Calu3 (cell line): Measurements from ENCODE around the gene HGF. TPM values are rescaled to one million over a fixed set of nuclear protein-coding genes. Genes with fewer than 3 reads are reported as not detected.
"Not testable (repeated sequence)": the region's sequence is repeated elsewhere in the genome, so short reads cannot be mapped to it uniquely, and the experiment has no call there.

Experiments used
- BruUV-seq: library from RNA; stranded (reverse); fragments of 400-500 nt; replicated peaks from 2 replicates; lab custom pipeline; 2021; lab: Mats Ljungman, UMichigan
- CTCF ChIA-PET: fragments of 300-600 bp; sonication (Branson Sonifier 250); formaldehyde crosslinking; loops from one replicate; lab custom pipeline; 2022; ENCODE audit warnings: antibody characterized with exemption; lab: Charles Lee
- DNase-seq: peaks from one replicate; pipeline ENCODE4 v3.0.0; 2022
- H3K27ac Mint-ChIP-seq: one replicate; pipeline ENCODE4 v1.8.0; 2022; ENCODE audit warnings: mixed read lengths; ENCODE audit not compliant: unreplicated experiment
- H3K27me3 Mint-ChIP-seq: one replicate; pipeline ENCODE4 v1.8.0; 2022; ENCODE audit warnings: mixed read lengths; ENCODE audit not compliant: unreplicated experiment
- H3K36me3 Mint-ChIP-seq: one replicate; pipeline ENCODE4 v1.8.0; 2022; ENCODE audit warnings: mild to moderate bottlenecking, moderate library complexity, mixed read lengths; ENCODE audit not compliant: insufficient read depth, unreplicated experiment
- H3K4me1 Mint-ChIP-seq: one replicate; pipeline ENCODE4 v1.8.0; 2022; ENCODE audit warnings: mild to moderate bottlenecking, low read depth, mixed read lengths; ENCODE audit not compliant: unreplicated experiment
- H3K4me3 Mint-ChIP-seq: one replicate; pipeline ENCODE4 v1.8.0; 2022; ENCODE audit warnings: mild to moderate bottlenecking, low read depth, moderate library complexity, mixed read lengths; ENCODE audit not compliant: unreplicated experiment
- H3K9me3 Mint-ChIP-seq: one replicate; pipeline ENCODE4 v1.8.0; 2022; ENCODE audit warnings: low read depth, mixed read lengths; ENCODE audit not compliant: unreplicated experiment
- CTCF ChIP-seq: fragments of 200-600 bp; IDR thresholded peaks from one replicate; pipeline ENCODE4 v1.8.0; 2022; ENCODE audit warnings: antibody characterized with exemption; ENCODE audit not compliant: unreplicated experiment
- intact Hi-C: fragments of 100-400 bp; cut with micrococcal nuclease; formaldehyde crosslinking; loops from one replicate; pipeline ENCODE4 v1.10.0; 2022; ENCODE audit not compliant: unreplicated experiment
- total RNA-seq: library from RNA; stranded (reverse); gene quantifications from 2 replicates; pipeline ENCODE4 v1.2.3, GENCODE V29; 2022

The HGF gene
- total RNA-seq, 1 experiment from 2014 or later, result not detected

- no peak overlapping the region for H3K4me3 Mint-ChIP-seq
- no TSS peak for BruUV-seq
- no peaks in the 10 kb centered on the region for H3K9me3 Mint-ChIP-seq
- H3K36me3 Mint-ChIP-seq, result no peaks in the 10 kb centered on the region
- no peak for DNase-seq
- H3K27me3 Mint-ChIP-seq, result no peaks in the 10 kb centered on the region
- CTCF ChIA-PET, result no interaction called here
- H3K27ac Mint-ChIP-seq, result no peak overlapping the region
- no peak for TF ChIP-seq CTCF
- intact Hi-C loops, result no loop called here
- H3K4me1 Mint-ChIP-seq, result no peaks in the 10 kb centered on the region
These were observed 44.1 kb downstream of the HGF start for GRCh38 chr7:81725812-81726127.

- BruUV-seq, result no TSS peak
- CTCF ChIA-PET, result no interaction called here
- Mint-ChIP-seq H3K4me1 (no peaks in the 10 kb centered on the region), H3K27me3 (no peaks in the 10 kb centered on the region), H3K36me3 (no peaks in the 10 kb centered on the region), H3K9me3 (no peaks in the 10 kb centered on the region), H3K27ac (no peak overlapping the region), H3K4me3 (no peak overlapping the region)
- intact Hi-C loops, result no loop called here
- DNase-seq, result no peak
- TF ChIP-seq CTCF, result no peak
These were observed 44.6 kb downstream of the HGF start for GRCh38 chr7:81725003-81725811.

DNA sequence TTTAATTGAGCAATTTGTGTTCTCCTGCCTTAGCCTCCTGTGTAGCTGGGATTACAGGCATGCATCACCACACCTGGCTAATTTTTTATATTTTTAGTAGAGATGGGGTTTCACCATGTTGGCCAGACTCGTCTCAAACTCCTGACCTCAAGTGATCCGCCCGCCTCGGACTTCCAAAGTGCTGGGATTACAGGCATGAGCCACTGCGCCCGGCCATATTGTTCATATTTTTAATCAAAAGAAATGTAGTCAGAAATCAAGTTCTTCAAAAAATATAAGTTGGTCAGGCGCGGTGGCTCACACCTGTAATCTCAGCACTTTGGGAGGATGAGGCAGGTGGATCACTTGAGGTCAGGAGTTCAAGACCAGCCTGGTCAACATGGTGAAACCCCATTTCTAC, 47.6 kb downstream of the HGF start:
- BruUV-seq, H3K4me3 Mint-ChIP-seq, intact Hi-C loops, DNase-seq, CTCF ChIA-PET, H3K27ac Mint-ChIP-seq, H3K9me3 Mint-ChIP-seq, H3K27me3 Mint-ChIP-seq, H3K36me3 Mint-ChIP-seq, H3K4me1 Mint-ChIP-seq: not testable (repeated sequence)

DNA sequence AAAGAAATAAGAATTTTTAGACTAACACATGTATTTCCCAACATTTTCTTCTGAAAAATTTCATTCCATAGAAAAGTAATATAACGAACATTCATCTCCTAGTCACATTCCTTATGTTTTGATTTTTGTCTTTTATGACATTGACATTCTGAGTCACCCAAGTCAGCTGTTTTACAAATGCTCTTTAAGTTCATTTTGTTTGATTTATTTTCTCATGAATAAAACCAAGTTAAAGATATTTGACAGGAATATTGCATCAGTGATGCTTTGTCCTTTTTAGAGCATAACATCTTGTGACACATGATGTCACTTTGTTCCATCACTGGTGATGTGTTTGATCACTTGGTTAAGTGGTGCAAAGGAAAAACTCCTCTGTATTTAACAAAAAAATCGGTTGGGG, 48.4 kb downstream of the HGF start:
- no TSS peak for BruUV-seq
- Mint-ChIP-seq H3K9me3 (no peaks in the 10 kb centered on the region), H3K27ac (no peak overlapping the region), H3K27me3 (no peaks in the 10 kb centered on the region), H3K4me1 (no peaks in the 10 kb centered on the region), H3K36me3 (no peaks in the 10 kb centered on the region), H3K4me3 (no peak overlapping the region)
- intact Hi-C loops, result no loop called here
- DNase-seq, result no peak
- CTCF ChIA-PET, result no interaction called here
- TF ChIP-seq CTCF, result no peak

DNA sequence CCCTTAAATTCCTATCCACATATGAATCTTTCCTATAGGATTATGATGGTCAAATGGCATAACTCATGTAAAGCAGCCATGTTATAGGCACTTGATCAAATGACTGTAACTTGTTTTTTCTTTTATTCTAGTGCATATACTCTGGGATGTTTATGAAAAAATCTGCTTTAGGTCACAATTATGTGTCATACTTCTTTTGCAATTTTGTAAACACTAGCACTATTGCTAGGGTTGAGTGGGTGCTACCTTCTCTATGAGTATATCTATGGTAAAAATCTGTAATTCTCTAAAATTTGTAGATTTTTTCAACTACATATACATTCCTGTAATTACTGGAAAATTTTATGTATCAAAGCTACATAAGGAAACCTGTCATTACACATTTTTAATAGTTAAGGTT, 50.0 kb downstream of the HGF start:
- no peak overlapping the region for H3K4me3 Mint-ChIP-seq
- no peak for TF ChIP-seq CTCF
- no peaks in the 10 kb centered on the region for H3K9me3 Mint-ChIP-seq
- BruUV-seq, result no TSS peak
- no peak overlapping the region for H3K27ac Mint-ChIP-seq
- CTCF ChIA-PET, result no interaction called here
- H3K36me3 Mint-ChIP-seq, result no peaks in the 10 kb centered on the region
- no peaks in the 10 kb centered on the region for H3K27me3 Mint-ChIP-seq
- intact Hi-C loops, result loop anchor here (5.0 kb wide), 1 partner anchor 297 kb away; no protein-coding TSS in a partner anchor
- H3K4me1 Mint-ChIP-seq, result no peaks in the 10 kb centered on the region
- no peak for DNase-seq
